Measurements from ENCODE around the gene COQ5.

DNA sequence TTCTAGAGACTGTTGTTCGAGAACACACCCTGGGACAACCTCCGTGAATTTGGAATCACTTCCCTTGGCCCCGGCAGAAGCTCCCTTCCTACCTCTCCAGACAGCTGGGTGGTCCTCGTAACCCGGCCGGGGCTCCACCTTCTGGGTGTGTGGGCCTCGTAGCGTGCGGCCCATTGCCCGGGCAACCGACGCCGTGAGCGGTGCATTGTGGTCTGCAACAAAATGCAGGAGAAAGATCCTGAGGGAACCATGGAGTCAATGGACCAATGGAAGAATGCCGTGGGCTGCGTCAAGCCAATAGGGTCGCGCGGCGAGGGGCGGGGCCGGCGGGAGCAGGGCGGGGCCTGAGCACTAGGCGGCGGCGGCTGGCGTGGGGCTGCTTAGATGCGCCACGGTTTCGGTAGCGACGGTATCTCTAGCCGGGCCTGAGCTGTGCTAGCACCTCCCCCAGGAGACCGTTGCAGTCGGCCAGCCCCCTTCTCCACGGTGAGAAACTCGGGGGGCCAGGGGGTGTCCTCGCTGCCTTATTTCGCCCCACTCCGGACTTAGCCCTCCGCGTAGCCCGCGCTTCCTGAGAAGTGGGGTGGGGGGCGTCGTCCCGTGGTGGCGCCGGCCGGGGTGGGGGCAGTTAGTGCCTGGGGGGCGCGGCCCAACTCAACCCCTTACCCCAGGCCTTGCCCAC is 33.1 kb downstream of the COQ5 start, which contains the start of gene DYNLL1:
- TF ChIP-seq, protein P1, sequence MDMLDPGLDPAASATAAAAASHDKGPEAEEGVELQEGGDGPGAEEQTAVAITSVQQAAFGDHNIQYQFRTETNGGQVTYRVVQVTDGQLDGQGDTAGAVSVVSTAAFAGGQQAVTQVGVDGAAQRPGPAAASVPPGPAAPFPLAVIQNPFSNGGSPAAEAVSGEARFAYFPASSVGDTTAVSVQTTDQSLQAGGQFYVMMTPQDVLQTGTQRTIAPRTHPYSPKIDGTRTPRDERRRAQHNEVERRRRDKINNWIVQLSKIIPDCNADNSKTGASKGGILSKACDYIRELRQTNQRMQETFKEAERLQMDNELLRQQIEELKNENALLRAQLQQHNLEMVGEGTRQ (CRISPR knock-in tag; IDR thresholded peaks at IDR 0.05): no peak
- TF ChIP-seq, protein P2, sequence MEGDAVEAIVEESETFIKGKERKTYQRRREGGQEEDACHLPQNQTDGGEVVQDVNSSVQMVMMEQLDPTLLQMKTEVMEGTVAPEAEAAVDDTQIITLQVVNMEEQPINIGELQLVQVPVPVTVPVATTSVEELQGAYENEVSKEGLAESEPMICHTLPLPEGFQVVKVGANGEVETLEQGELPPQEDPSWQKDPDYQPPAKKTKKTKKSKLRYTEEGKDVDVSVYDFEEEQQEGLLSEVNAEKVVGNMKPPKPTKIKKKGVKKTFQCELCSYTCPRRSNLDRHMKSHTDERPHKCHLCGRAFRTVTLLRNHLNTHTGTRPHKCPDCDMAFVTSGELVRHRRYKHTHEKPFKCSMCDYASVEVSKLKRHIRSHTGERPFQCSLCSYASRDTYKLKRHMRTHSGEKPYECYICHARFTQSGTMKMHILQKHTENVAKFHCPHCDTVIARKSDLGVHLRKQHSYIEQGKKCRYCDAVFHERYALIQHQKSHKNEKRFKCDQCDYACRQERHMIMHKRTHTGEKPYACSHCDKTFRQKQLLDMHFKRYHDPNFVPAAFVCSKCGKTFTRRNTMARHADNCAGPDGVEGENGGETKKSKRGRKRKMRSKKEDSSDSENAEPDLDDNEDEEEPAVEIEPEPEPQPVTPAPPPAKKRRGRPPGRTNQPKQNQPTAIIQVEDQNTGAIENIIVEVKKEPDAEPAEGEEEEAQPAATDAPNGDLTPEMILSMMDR (IDR thresholded peaks at IDR 0.05): no peak
- TF ChIP-seq, protein P3, sequence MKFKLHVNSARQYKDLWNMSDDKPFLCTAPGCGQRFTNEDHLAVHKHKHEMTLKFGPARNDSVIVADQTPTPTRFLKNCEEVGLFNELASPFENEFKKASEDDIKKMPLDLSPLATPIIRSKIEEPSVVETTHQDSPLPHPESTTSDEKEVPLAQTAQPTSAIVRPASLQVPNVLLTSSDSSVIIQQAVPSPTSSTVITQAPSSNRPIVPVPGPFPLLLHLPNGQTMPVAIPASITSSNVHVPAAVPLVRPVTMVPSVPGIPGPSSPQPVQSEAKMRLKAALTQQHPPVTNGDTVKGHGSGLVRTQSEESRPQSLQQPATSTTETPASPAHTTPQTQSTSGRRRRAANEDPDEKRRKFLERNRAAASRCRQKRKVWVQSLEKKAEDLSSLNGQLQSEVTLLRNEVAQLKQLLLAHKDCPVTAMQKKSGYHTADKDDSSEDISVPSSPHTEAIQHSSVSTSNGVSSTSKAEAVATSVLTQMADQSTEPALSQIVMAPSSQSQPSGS (CRISPR knock-in tag; IDR thresholded peaks at IDR 0.05; ENCODE audit: borderline replicate concordance, low read depth): no peak
- TF ChIP-seq, protein P4, sequence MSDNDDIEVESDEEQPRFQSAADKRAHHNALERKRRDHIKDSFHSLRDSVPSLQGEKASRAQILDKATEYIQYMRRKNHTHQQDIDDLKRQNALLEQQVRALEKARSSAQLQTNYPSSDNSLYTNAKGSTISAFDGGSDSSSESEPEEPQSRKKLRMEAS (CRISPR knock-in tag; IDR thresholded peaks at IDR 0.05): peak; percentile 85
- TF ChIP-seq PRRX2 (CRISPR knock-in tag; IDR thresholded peaks at IDR 0.05) (no peak), KAT7 (CRISPR knock-in tag; IDR thresholded peaks at IDR 0.05; ENCODE audit: borderline replicate concordance) (peak; percentile 47; the same call in 1 of the 2 replicates), IRF2 (CRISPR knock-in tag; IDR thresholded peaks at IDR 0.05; ENCODE audit: borderline replicate concordance, low read depth) (no peak), GRHL2 (CRISPR knock-in tag; IDR thresholded peaks at IDR 0.05; ENCODE audit: insufficient replicate concordance, severe bottlenecking) (no peak)
- TF ChIP-seq, protein P5, sequence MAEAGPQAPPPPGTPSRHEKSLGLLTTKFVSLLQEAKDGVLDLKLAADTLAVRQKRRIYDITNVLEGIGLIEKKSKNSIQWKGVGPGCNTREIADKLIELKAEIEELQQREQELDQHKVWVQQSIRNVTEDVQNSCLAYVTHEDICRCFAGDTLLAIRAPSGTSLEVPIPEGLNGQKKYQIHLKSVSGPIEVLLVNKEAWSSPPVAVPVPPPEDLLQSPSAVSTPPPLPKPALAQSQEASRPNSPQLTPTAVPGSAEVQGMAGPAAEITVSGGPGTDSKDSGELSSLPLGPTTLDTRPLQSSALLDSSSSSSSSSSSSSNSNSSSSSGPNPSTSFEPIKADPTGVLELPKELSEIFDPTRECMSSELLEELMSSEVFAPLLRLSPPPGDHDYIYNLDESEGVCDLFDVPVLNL (CRISPR knock-in tag; IDR thresholded peaks at IDR 0.05; ENCODE audit: borderline replicate concordance, low read depth): no peak
- TF ChIP-seq, protein P6, sequence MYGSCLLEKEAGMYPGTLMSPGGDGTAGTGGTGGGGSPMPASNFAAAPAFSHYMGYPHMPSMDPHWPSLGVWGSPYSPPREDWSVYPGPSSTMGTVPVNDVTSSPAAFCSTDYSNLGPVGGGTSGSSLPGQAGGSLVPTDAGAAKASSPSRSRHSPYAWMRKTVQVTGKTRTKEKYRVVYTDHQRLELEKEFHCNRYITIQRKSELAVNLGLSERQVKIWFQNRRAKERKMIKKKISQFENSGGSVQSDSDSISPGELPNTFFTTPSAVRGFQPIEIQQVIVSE (CRISPR knock-in tag; IDR thresholded peaks at IDR 0.05; ENCODE audit: borderline replicate concordance): no peak
- TF ChIP-seq, protein P7, sequence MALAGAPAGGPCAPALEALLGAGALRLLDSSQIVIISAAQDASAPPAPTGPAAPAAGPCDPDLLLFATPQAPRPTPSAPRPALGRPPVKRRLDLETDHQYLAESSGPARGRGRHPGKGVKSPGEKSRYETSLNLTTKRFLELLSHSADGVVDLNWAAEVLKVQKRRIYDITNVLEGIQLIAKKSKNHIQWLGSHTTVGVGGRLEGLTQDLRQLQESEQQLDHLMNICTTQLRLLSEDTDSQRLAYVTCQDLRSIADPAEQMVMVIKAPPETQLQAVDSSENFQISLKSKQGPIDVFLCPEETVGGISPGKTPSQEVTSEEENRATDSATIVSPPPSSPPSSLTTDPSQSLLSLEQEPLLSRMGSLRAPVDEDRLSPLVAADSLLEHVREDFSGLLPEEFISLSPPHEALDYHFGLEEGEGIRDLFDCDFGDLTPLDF (CRISPR knock-in tag; IDR thresholded peaks at IDR 0.05): no peak
